Measurements from ENCODE around the gene CACNA2D1. TPM values are rescaled to one million over a fixed set of nuclear protein-coding genes. Genes with fewer than 3 reads are reported as not detected.

CACNA2D1 gene
- polyA plus RNA-seq, 1 donor, result 105 TPM

DNA sequence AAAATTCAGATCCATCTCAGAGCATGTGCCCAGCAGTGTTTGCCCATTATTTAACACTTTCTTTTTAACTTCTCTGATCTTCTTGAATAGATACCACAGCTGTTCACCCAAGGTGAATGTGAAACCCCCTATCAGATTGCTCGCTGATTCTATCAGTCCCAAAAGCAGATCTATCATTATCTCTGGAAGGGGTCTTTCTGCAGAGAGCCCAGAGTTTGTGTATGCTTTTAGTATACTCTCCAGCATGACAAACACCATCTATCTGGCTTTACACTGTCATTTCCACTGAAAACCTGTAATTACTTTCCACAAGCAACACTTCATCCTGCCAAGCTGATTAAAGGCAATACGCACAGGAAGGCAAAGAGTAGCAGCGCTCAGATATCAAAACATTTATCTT, 168.2 kb downstream of the CACNA2D1 start:
- no peak for DNase-seq

- no peak for DNase-seq
These were observed 168.9 kb downstream of the CACNA2D1 start for GRCh38 chr7:82274681-82275080.

DNA sequence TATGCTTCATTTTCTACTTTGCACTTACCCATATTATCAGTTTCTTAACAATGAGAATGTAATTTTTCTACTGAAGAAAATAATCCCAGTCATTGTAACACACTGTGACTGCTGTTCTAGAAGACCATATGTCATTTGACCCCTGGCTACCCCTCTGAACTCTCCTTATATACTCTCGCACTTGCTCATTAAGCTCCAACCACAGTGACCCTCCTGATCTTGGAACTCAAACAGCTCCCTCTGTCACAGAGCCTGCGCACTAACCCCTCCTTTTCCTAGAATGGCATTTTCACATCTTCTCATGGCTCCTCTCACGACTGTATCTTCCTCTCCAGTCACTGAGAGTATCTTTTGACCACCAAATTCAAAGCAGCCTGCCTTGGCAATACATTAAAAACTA, 169.7 kb downstream of the CACNA2D1 start:
- no peak for DNase-seq

DNA sequence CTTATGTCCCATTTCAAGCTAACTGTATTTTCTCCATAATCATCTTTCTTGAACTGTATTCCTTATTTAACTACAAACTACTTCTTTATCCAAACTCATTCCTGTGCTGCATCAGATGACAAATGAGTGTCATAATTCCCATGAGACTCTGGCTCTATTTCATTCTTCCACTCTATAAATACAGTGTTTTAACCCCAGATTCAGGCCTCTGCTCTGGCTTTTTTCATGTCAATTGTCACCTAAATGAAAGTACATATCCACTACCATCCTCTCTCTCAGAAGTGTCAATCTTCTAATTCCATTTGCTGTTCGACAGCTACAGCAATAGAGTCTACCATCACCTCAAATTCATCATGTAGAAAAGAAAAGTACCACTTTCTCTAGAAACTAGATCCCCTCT, 172.7 kb downstream of the CACNA2D1 start:
- no peak for DNase-seq

GRCh38 chr7:82268632-82269031, 174.9 kb downstream of the CACNA2D1 start:
- no peak for DNase-seq

DNA sequence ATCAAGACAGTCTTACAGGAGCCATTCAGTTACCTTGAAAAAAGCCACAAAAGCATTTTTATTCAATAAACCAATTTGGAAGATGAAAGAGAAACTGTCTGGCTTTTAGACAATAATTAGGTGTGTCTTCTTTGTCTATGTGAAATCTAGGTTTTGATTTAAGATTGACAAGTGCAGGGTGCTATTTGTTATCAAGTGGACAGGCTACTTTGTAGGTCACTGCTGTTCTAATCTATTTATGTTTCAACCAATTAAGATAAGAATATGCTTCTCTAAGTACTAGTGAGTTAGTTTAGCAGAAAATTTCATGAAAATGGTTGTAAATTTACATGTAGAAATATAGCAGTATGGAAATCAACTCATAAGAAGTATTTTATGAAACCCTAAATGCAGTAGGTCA, 177.5 kb downstream of the CACNA2D1 start:
- no peak for DNase-seq

GRCh38 chr7:82264783-82265305, 178.7 kb downstream of the CACNA2D1 start:
- DNase-seq, result no peak

DNA sequence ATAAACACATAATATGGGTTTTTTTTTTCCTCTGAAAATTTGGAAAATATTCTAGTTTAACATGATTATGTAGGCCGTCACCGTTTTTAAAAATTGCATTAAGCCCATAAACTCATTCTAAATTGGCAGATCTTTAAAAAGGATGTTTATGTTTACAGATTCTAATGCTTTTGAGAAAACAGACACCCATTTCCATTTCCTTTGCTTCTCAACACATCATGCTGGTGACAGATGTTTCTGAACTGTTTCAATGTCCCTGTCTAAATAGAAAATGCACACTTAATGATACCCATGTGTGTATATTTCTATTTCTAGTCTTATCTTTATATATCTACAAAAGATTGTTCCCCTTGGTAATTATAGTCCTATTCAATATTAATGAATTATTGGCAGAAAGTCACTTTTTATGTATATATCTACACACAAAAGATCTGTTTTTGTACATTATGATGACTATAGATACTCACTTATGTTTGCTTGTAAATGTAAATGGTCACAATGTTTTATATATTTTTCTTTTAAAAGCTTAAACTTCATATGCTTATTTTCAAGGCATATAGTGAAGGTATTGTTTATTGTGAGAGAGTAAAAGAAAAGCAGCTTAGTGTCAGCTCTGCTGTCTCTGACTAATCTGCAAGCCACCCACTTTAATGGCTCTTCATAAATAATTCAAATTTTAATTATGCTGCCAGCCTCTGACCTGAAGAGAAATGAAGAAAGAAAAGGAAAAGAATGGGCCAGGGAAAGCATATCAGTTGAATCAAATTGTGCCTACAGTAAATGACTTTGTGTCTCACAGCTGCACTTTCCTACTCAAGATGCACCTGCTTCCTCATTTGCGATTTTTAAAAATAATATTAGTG, 179.4 kb downstream of the CACNA2D1 start:
- no peak for DNase-seq

DNA sequence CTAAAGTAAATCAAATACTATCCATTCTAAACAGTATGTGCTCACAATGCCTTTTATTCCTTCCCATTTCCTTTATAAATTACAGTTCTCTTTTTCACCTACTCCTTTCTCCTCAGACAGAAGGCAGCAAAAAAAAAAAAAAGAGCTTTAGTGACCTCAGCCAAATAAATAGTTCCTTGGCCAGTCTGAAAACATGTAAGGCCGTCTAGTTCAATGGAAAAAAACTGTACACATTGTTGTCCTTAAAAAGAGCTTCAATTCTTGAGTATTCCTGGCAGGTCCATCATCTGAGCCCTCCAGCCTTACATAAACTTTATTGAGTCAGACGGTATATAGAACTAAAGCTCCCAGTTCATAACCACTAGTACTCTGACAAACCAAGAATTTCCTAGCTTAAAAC, 185.4 kb downstream of the CACNA2D1 start:
- DNase-seq, result peak; percentile 19

GRCh38 chr7:82257118-82257695, 186.4 kb downstream of the CACNA2D1 start:
- DNase-seq, result no peak

DNA sequence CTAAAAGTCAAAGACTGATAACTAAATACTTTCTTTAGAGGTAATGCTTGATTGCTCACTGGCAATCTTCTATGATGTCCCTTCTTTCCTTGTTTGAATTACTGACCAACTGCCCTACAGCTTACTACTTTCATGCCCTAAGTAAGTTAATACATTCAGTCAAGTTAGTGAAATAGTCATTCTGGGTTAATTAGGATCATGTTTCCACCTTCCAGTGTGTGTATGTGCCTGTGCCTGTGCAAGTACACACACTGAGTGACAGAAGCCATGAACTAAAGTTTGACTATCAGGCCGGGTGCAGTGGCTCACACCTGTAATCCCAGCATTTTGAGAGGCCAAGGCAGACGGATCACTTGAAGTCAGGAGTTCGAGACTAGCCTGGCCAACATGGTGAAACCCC, 187.9 kb downstream of the CACNA2D1 start:
- DNase-seq, result no peak

DNA sequence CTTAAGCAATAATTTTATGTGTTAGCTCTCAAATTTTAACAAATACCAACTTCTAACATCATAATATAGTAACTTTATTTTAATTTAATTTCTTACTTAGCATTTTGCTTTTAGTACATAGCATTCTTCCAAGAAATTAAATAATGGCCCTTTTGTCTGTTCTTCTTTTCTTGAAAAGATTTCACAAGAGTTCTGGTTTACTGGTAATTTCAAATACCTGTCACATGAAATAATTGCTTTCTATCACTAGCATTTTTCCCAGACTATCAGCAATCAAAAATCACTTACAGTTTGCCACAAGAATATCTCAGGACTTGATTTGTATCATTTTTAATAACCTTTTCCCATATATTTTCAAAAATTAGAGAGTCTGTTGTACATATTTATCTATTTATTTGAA, 193.0 kb downstream of the CACNA2D1 start:
- DNase-seq, result no peak

DNA sequence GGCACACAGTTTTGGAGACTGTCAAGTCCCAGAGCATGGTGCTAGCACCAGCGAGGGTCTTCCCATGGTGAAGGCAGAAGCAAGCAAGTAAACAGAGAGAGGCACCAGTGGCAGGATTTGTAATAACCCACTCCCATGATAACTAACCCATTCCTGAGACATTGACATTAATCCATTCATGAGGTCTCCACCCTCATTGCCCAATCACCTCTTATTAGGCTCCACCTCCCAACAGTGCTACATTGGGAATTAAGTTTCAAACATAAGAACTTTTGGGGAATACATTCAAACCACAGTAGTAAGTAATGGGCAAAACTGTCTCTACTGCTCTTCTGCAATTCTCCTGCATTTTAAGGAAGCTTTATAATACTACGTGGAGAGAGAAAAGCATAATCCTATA, 193.6 kb downstream of the CACNA2D1 start:
- no peak for DNase-seq

GRCh38 chr7:82247814-82248433, 195.7 kb downstream of the CACNA2D1 start:
- no peak for DNase-seq

GRCh38 chr7:82244947-82245517, 198.5 kb downstream of the CACNA2D1 start:
- DNase-seq, result no peak

- DNase-seq, result no peak
These were observed 202.2 kb downstream of the CACNA2D1 start for GRCh38 chr7:82241356-82241755.

DNA sequence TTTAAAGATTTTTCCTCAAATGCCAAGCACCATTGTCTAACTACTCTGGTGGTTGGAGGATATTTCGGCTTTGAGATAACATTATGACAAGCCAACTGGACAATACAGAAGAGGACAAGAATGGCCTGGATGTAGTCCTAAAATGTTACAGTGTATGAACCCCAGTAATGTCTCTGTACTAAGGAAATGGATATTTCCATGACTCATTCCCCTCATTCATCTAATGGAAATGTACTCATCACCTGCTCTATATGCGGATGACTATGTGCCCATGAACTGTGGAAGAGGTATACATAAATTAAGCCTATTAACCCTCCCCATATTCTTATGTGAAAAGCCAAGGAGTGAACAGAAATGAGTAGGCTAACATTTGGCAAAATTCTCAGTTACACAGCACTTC, 207.9 kb downstream of the CACNA2D1 start:
- peak; percentile 13 for DNase-seq

DNA sequence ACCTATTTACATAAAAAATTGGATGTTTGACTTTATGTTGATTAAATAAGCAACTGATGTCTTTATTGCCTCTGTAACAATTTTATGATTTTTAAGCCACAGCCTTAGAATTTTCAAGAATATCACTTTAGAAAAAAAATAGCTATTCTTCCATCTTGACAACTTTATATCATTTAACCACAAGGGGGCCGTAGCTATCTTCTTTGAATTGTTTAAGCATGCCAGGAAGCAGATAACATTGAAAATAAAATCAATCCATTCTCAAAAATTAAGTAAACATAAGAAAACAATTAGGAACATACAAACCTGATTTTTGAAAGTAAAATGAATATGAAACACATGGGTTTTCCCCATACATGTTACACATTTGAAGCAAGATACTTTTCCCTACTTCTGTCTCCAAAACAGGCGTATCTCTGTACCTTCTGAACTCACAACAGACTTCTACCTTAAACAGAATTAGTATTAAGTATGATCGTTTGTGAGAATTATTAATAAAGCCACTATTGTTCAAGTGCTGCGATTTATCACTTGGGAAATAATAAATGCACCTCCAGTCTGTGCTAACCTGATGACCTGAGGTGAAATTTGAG, 209.0 kb downstream of the CACNA2D1 start:
- DNase-seq, result peak; percentile 47

GRCh38 chr7:82230811-82231581, 212.6 kb downstream of the CACNA2D1 start:
- no peak for DNase-seq

GRCh38 chr7:82229164-82229563, 214.4 kb downstream of the CACNA2D1 start:
- no peak for DNase-seq

DNA sequence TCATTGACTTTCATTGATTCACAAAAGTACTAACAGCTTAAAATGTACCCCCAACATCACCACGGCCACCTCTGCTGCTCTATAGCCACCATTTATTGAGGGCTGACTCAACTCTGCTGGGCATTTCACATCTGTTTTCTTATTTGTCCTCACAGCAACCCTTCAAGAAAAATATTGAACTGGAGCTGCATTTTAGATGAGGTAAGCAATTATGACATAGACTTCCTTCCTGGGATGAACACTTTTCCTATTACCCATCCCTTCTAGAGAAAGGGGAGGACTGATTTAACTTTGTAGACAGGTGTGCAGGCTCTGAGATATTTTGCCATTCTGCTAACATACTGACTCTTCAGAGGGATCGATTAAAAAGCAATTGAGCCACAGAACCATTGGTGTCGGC, 217.4 kb downstream of the CACNA2D1 start:
- no peak for DNase-seq

DNA sequence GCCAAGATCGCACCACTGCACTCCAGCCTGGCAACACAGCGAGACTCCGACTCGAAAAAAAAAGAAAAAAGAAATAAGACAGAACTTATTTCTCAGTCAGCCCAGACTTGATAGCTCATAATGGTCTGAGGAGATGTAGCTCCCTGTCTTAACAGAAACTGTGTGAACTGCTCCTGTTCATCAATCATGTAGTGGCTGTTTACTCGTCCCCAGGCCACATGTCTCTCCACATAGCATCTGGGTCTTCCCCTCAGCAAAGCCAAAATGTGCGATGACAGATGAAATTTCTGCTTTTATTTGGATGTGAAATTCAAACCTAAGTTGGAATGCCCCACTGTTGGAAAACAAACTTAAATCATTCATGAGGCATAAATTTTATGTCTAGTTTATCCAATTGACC, 219.0 kb downstream of the CACNA2D1 start:
- no peak for DNase-seq

Measured in hindlimb muscle (tissue), 1 donor.